Activated naive CD4-positive, alpha-beta T cell treated with anti-CD3 and anti-CD28 coated beads for 36 hours (primary cell): ENCODE results near the gene RAD51B. TPM values are rescaled to one million over a fixed set of nuclear protein-coding genes. Genes with fewer than 3 reads are reported as not detected.
A peak's percentile ranks its signal among the peaks of the same experiment; 100 is the strongest.

Experiments used
- CTCF ChIA-PET: fragments of 350-600 bp; sonication (Branson Sonifier 250); formaldehyde crosslinking; loops from one replicate; lab custom pipeline; 2021; ENCODE audit warnings: antibody characterized with exemption; lab: Charles Lee
- DNase-seq: peaks from one replicate; pipeline ENCODE4 v3.0.0-alpha.2; 2020
- H3K27ac Mint-ChIP-seq: one replicate; pipeline ENCODE4 v1.8.0; 2021; ENCODE audit warnings: mild to moderate bottlenecking, mixed read lengths
- H3K27me3 Mint-ChIP-seq: one replicate; pipeline ENCODE4 v1.8.0; 2021; ENCODE audit warnings: low read depth, mixed read lengths
- H3K36me3 Mint-ChIP-seq: one replicate; pipeline ENCODE4 v1.8.0; 2021; ENCODE audit warnings: low read depth, mixed read lengths
- H3K4me1 Mint-ChIP-seq: one replicate; pipeline ENCODE4 v1.8.0; 2021; ENCODE audit warnings: low read depth, mixed read lengths
- H3K4me3 Mint-ChIP-seq: one replicate; pipeline ENCODE4 v1.8.0; 2021; ENCODE audit warnings: mild to moderate bottlenecking, moderate library complexity, mixed read lengths
- H3K9me3 Mint-ChIP-seq: one replicate; pipeline ENCODE4 v1.8.0; 2021; ENCODE audit warnings: mixed read lengths
- intact Hi-C: fragments of 100-400 bp; cut with micrococcal nuclease; formaldehyde crosslinking; loops from one replicate; pipeline ENCODE4 v1.15.1; 2023
- total RNA-seq, 2 experiments: library from RNA; stranded (reverse); gene quantifications; one replicate each; pipeline ENCODE4 v1.2.3, GENCODE V29; 2021

Gene RAD51B
- total RNA-seq, 2 experiments from 2014 or later: 44.8 to 47.6 TPM

GRCh38 chr14:68621400-68622365, 802.1 kb downstream of the RAD51B start:
- intact Hi-C loops: no loop called here
- H3K27ac Mint-ChIP-seq: no peak overlapping the region

GRCh38 chr14:68622856-68623255, 803.3 kb downstream of the RAD51B start:
- Mint-ChIP-seq H3K9me3 (peaks cover 8% of the 10 kb centered on the region), H3K27me3 (no peaks in the 10 kb centered on the region), H3K4me1 (peaks cover 1% of the 10 kb centered on the region), H3K36me3 (peaks cover 3% of the 10 kb centered on the region), H3K27ac (no peak overlapping the region), H3K4me3 (no peak overlapping the region)
- intact Hi-C loops: no loop called here
- no peak for DNase-seq
- CTCF ChIA-PET: no interaction called here

More at GRCh38 chr14:68621400-68622365, 802.1 kb downstream of the RAD51B start:
- Mint-ChIP-seq H3K4me1 (no peaks in the 10 kb centered on the region), H3K36me3 (peaks cover 9% of the 10 kb centered on the region), H3K4me3 (no peak overlapping the region), H3K9me3 (peaks cover 18% of the 10 kb centered on the region), H3K27me3 (no peaks in the 10 kb centered on the region)
- CTCF ChIA-PET: interaction anchor here (0.8 kb wide), 1 partner anchor 21 kb away, joined by 3 read pairs; no protein-coding TSS in a partner anchor
- DNase-seq: no peak

DNA sequence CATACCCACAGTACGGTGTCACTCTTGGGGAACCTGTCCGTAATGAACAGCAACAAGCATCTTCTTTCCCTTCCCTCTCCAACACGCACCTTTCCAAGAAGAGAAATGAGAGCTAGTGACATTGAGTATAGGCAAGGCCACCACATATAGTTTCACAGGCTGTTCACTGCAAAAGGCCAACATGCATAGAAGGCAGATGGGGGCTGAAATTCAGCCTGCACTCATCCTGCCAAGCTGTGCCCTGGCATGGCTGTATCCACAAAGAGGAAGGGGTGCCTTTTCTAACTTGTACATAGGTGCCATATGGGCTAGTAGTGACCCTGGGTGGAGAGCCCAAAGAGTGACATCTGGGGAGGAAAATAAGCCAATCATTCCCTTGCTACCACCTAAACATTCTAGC, 803.7 kb downstream of the RAD51B start:
- CTCF ChIA-PET: no interaction called here
- intact Hi-C loops: no loop called here
- H3K36me3 Mint-ChIP-seq: peaks cover 1% of the 10 kb centered on the region
- H3K4me1 Mint-ChIP-seq: peaks cover 3% of the 10 kb centered on the region
- no peak overlapping the region for H3K27ac Mint-ChIP-seq
- H3K4me3 Mint-ChIP-seq: no peak overlapping the region
- DNase-seq: no peak
- H3K9me3 Mint-ChIP-seq: peaks cover 5% of the 10 kb centered on the region
- H3K27me3 Mint-ChIP-seq: no peaks in the 10 kb centered on the region

DNA sequence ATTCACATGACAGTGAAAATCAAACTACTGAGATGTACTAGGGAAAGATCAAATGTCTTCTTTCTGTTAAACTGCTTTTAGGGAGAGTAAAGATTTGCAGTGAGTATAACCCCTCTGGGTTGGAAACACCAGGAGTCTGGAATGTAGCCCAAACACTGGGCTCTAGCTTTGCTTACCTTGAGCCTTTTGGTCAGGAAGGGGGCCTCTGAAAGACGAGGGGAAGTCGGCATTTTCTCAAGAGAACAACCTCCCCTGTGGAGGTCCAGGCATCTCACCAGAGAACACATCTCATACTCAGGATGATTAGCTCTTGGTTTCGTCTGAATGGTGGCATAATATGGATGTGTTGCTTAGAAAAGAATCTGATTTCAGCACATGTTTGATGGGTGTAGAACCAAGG, 804.2 kb downstream of the RAD51B start:
- DNase-seq: no peak
- Mint-ChIP-seq H3K4me3 (no peak overlapping the region), H3K27ac (no peak overlapping the region), H3K9me3 (peaks cover under 1% of the 10 kb centered on the region), H3K4me1 (peaks cover 9% of the 10 kb centered on the region), H3K36me3 (no peaks in the 10 kb centered on the region), H3K27me3 (no peaks in the 10 kb centered on the region)
- intact Hi-C loops: no loop called here
- CTCF ChIA-PET: no interaction called here

DNA sequence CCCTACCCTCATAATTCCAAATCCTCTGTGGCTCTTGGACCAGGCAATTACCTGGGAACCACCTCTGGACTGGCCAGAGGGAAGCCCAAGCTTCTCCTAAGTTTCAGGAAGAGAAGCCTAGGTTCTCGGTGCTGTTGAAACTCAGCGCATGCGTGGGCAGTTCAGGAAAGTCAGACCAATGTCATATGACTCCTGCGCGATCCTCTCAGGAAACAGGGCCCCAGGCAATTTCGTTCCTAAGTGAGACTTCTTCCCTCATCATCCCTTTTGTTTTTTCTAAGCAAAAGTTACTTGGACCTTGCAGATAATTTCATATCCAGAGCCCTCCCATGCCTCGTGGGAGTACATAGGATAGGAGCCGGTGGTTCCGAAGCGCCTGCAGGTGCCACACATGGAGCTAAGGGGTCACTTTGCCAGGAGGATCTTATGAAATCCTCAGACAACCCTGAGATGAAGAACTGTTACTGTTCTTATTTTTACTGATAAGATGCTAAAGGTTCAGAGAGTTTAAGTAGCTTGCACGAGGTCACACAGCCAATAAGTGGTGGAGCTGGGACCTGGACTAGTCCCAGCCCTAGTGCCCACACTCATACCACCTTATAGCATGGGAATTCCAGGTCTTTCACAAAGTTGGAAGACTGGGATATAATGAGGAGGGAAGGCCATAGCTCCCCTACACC, 805.1 kb downstream of the RAD51B start:
- Mint-ChIP-seq H3K4me3 (no peak overlapping the region), H3K36me3 (no peaks in the 10 kb centered on the region), H3K4me1 (peaks cover 10% of the 10 kb centered on the region), H3K9me3 (no peaks in the 10 kb centered on the region), H3K27ac (no peak overlapping the region), H3K27me3 (no peaks in the 10 kb centered on the region)
- intact Hi-C loops: no loop called here
- DNase-seq: no peak
- CTCF ChIA-PET: no interaction called here

GRCh38 chr14:68625366-68626090, 805.9 kb downstream of the RAD51B start:
- Mint-ChIP-seq H3K36me3 (no peaks in the 10 kb centered on the region), H3K4me1 (peaks cover 10% of the 10 kb centered on the region), H3K4me3 (no peak overlapping the region), H3K27ac (no peak overlapping the region), H3K9me3 (no peaks in the 10 kb centered on the region), H3K27me3 (no peaks in the 10 kb centered on the region)
- intact Hi-C loops: no loop called here
- CTCF ChIA-PET: interaction anchor here (1.1 to 1.3 kb wide), 2 partner anchors 39 to 156 kb away, joined by 3 read pairs; no protein-coding TSS in a partner anchor
- DNase-seq: no peak

- no peaks in the 10 kb centered on the region for H3K27me3 Mint-ChIP-seq
- CTCF ChIA-PET: interaction anchor here (1.3 kb wide), 1 partner anchor 38 kb away, joined by 3 read pairs; no protein-coding TSS in a partner anchor
- H3K36me3 Mint-ChIP-seq: no peaks in the 10 kb centered on the region
- intact Hi-C loops: no loop called here
- DNase-seq: no peak
- peaks cover 10% of the 10 kb centered on the region for H3K4me1 Mint-ChIP-seq
- no peaks in the 10 kb centered on the region for H3K9me3 Mint-ChIP-seq
- no peak overlapping the region for H3K27ac Mint-ChIP-seq
- H3K4me3 Mint-ChIP-seq: no peak overlapping the region
Observed at GRCh38 chr14:68626386-68626785, 806.8 kb downstream of the RAD51B start.

GRCh38 chr14:68627050-68627867, 807.7 kb downstream of the RAD51B start:
- Mint-ChIP-seq H3K27ac (no peak overlapping the region), H3K4me1 (peaks cover 10% of the 10 kb centered on the region), H3K9me3 (no peaks in the 10 kb centered on the region), H3K27me3 (no peaks in the 10 kb centered on the region), H3K36me3 (no peaks in the 10 kb centered on the region), H3K4me3 (no peak overlapping the region)
- no peak for DNase-seq
- CTCF ChIA-PET: interaction anchor here (0.6 to 0.8 kb wide), 3 partner anchors 54 to 243 kb away, joined by 3 to 4 read pairs (median 4); no protein-coding TSS in a partner anchor
- intact Hi-C loops: no loop called here

DNA sequence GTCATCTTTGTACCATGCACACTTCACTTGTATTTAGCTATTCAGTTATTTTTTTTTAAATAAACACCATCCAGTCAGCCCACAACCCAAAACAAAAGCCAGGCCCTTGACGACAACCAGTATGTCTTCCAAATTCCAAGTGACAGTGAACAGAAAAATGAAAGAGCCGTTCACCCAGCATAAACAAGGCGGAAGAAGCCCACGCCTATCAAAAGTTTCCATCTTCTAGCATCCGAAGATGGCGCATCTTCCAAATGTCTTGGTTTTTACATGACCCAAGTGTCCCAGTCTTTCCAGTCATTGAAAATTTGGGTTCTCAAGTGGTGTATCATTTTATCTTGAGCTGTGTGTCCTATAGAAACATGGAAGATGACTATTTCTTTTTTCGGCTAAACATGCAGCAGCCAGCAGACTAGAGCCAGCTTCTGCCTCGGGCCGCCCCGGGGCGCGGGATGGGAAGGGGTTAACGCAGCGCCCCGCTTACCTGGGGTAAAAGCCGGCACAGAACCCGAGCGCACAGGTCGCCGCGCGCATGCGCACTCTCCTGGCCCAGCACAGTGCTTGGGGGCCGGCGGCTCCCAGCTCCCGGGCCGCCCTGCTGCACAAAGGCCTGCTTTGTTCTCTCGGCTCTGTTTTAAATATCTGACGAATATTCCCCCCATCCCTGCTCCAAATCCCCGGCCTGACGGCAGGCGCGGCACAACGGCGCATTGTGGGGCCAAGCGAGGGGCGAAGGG, 808.5 kb downstream of the RAD51B start:
- no peak overlapping the region for H3K27ac Mint-ChIP-seq
- intact Hi-C loops: no loop called here
- H3K36me3 Mint-ChIP-seq: no peaks in the 10 kb centered on the region
- peaks cover 10% of the 10 kb centered on the region for H3K4me1 Mint-ChIP-seq
- H3K27me3 Mint-ChIP-seq: no peaks in the 10 kb centered on the region
- CTCF ChIA-PET: interaction anchor here (0.6 to 1.9 kb wide), 3 partner anchors 10 to 242 kb away, joined by 3 to 5 read pairs (median 4); no protein-coding TSS in a partner anchor
- H3K9me3 Mint-ChIP-seq: no peaks in the 10 kb centered on the region
- peak; percentile 43 for DNase-seq
- H3K4me3 Mint-ChIP-seq: peak overlapping the region; percentile 64

DNA sequence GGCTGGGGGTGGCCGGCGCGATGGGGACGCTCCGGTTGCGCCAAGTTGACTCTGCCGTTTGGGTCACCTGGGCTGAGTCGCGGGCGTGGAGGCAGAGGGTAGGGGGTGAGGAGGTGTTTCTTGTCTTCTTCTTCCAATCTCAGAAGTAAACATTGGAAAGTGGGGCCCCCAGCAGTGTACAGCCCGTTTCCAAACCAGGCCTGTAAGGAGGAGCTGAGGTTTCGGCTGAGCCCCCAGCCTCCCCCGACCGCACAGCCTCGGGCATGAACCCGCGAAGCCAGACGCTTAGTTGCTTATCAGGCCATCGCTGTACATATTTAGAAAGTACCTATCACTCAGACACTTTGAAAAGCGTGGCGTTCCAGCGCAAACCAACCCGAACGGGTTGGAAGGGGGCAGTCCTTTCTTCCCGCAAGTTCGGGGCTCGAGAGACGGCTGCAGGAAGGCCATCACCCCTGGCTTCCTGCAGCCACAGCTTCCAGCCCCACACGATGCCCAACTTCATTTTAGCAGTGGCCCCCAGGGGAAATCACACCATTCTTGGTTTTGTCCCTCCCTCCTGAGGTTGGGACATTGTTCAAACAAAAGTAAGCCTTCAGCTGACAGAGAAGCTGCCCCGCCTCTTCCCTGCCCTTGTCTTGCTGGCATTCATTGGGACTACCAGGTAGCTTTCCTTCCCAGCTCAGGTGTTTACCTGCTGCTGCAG, 809.2 kb downstream of the RAD51B start:
- Mint-ChIP-seq H3K9me3 (no peaks in the 10 kb centered on the region), H3K27ac (no peak overlapping the region), H3K36me3 (no peaks in the 10 kb centered on the region), H3K4me3 (peak overlapping the region; percentile 64), H3K27me3 (no peaks in the 10 kb centered on the region), H3K4me1 (peaks cover 10% of the 10 kb centered on the region)
- DNase-seq: peak; percentile 42
- intact Hi-C loops: no loop called here
- CTCF ChIA-PET: interaction anchor here (1.0 to 1.9 kb wide), 2 partner anchors 9 to 161 kb away, joined by 3 to 5 read pairs; no protein-coding TSS in a partner anchor
